Measurements from ENCODE around the gene NDUFA11. TPM values are rescaled to one million over a fixed set of nuclear protein-coding genes. Genes with fewer than 3 reads are reported as not detected.
"Not testable (repeated sequence)": the region's sequence is repeated elsewhere in the genome, so short reads cannot be mapped to it uniquely, and the experiment has no call there.

The NDUFA11 gene
- total RNA-seq, 1 donor from 2014 or later: 134 TPM

DNA sequence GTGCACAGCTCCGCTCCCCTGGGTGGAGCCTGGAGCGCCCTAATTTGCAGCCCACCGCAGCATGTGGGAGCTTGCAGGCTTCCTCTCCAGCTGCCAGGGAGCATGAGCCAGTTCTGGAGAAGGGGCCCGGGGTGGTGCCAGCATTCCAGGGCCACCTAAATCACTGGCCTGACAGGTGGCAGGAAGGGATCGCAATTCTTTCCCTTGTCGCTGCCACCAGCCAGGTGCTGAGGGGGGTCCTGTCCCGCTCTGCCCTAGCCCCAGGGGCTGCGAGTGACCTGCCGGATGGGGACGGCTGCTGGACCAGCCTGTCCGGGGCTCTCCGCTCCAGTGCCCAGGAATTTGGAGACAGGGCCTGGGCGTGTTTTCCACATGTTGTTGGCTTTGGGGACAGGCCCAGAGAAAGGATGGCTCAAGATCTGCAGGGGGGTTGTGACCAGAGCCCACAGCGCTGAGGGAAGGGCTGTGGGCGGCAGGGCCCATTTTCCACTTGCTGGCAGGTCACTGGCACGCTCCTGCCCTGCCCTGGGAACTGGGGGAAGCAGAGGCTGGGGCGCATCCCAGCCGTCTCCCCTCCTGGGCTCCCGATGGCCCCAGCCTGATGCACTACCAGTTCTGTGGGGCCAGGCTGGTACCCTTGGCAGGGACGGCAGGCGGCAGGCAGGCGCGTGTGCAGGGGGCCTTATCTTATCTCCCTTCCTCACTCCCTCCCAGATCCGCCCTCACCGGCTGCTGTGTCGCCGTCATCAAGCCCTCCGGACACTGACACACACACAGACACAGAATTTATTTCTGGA, 9.5 kb downstream of the NDUFA11 start:
- DNase-seq (ENCODE audit: low spot score) (no peak), ATAC-seq (peak; percentile 30)
- intact Hi-C loops (cut with DNase I): no loop called here

DNA sequence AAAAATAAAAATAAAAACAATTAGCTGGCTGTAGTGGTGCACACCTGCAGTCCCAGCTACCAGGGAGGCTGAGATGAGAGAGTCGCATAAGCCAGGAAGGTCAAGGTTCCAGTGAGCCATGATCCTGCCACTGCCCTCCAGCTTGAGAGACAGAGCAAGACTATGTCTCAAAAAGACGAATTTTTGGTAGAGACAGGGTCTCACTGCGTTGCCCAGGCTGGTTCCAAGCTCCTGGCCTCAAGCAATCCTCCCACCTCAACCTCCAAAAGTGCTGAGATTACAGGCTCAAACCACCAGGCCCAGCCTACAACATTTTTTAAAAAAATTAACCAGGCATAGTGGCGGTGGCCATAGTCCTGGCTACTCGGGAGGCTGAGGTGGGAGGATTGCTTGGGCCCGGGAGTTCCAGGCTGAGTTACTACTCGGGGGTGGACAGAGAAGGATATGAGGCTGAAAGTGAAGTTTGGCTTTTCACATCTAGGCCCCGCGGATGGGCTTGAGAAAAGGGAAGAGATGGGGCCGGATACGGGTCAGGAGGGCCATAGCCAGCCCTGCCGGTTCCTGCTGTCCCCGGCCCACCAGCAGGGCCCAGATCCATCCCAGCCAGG, 10.2 kb downstream of the NDUFA11 start:
- ATAC-seq (no peak), DNase-seq (ENCODE audit: low spot score) (no peak)
- intact Hi-C loops (cut with DNase I): no loop called here

DNA sequence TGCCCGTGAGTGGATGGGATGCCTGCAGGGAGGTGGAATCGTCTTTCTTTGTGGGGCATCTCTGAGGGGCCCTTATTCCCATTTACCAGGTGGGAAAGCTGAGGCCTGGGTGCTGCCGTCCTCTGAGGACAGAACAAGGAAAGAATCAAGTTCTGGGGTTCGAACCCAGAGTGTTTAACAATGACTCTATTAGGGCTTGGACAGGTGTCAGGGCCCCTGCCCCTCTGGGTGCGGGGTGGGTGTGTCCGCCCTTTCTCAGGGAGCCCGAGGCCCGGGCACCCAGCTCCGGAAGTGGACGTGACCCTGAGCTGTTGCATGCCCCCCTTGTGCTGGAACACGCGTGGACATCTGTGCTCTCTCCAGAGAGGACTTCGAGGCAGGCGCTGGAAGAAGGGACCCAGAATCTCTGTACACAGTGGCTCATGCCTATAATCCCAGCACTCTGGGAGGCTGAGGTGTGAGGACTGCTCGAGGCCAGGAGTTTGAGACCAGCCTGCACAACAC, 10.8 kb downstream of the NDUFA11 start:
- DNase-seq (ENCODE audit: low spot score) (no peak), ATAC-seq (no peak)
- intact Hi-C loops (cut with DNase I): no loop called here

DNA sequence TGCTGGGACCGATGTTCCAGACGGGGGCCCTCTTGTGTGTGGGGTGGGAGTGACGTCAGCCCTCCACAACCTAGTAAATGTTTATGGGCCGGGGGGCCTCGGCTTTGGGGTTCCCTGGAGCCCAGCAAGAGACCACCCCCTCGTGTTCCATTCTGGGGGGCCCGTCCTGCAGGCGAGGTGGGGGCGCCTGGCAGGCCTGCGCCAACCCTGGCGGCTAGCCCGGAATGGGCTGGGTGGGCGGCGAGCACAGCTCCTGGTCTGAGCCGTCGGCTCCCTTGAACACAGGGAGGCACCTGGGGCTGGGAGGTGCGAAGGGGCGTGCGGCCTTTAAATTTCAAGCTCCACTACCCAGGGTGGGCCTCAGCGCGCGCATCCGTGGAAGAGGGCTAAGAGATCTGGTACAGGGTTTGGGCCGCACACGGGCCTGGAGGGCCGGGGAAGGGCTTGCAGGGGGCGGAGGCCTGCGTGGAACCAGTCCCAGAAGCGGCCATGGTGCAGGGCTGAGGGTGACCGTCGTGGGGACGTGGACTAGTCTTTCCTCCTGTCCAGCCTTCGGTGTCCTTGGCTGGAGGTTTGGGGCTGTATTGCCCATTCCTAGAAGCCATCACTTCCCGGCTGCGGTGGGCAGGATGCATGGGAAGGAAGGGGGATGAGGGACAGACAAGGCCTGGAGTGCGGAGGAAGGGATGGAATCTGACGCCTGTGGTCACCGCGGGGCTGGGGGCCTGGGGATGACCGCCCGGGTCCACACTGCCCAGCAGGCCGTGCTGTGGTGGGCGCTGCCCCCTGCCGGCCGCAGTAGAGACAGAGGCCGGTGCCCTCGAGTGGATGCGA, 11.4 kb downstream of the NDUFA11 start:
- DNase-seq (ENCODE audit: low spot score): no peak
- peak; percentile 61 for ATAC-seq
- intact Hi-C loops (cut with DNase I): no loop called here

DNA sequence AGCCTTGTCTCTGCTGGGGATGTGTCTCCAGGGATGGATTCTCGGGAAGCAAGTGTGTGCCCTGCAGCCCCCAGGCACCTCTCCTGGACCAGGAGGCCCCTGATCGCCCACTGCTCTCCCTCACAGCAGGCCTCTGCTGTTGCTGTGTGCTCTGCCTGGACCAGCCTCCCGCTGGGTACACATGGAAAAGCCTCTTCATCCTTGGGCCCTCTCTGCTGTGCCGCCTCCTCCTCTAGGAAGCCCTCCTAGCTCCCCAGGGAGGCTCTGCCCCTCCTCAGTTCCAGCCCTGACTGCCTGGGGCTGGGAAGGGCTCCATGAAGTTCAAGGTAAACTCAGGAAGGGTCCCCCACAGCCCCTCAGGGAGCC, 12.0 kb downstream of the NDUFA11 start:
- intact Hi-C loops (cut with DNase I): no loop called here
- DNase-seq (ENCODE audit: low spot score): no peak
- peak; percentile 3 for ATAC-seq

DNA sequence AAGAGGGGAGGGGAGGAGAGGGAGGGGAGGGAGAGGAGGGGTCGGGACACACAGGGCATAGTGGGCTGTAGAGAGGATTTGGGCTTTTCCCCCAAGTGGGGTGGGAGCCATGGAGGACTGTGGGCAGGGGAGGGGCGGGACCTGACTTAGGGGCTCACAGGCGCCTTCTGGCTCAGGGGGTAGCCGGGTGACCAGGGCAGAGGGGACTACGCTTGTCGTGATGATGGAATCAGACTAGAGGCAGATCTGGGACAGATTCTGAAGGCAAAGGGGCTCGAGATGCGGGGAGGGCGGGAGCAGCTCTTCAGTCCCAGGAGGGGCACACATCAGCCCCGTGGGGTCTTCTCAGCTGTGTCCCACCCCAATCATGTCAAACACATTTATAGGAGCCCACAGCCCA, 13.5 kb downstream of the NDUFA11 start:
- intact Hi-C loops (cut with DNase I): no loop called here
- ATAC-seq (no peak), DNase-seq (ENCODE audit: low spot score) (no peak)

DNA sequence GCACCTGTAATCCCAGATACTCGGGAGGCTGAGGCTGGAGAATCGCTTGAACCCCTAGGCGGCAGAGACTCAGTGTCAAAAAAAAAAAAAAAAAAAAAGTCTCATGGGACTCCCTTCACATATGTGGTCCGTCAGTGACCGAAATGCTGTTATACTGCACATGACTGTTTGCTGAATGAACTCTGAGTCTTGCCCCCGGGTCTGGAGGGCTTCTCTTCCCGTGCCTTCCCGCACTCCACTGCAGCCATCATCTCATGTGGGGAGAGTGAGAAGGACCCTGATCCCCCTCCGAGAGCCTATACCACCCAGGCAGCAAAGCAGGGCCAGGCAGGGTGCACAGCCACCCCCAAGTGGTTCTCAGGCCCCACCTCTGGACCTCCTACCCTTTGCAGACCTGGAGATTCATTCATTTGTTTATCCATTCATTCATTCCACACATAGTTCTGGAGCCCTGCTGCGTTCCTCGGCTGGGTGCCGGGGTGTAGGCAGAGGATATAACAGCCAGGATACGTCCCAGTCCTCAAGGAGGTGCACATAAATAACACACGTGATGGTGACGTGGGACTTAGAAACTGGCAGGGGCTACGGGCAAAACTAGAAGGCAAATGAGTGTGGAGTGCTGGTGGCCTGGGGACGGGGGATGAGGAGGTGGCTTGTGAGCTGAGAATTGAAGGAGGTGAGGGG, 14.2 kb downstream of the NDUFA11 start:
- ATAC-seq (no peak), DNase-seq (ENCODE audit: low spot score) (no peak)
- intact Hi-C loops (cut with DNase I): no loop called here

DNA sequence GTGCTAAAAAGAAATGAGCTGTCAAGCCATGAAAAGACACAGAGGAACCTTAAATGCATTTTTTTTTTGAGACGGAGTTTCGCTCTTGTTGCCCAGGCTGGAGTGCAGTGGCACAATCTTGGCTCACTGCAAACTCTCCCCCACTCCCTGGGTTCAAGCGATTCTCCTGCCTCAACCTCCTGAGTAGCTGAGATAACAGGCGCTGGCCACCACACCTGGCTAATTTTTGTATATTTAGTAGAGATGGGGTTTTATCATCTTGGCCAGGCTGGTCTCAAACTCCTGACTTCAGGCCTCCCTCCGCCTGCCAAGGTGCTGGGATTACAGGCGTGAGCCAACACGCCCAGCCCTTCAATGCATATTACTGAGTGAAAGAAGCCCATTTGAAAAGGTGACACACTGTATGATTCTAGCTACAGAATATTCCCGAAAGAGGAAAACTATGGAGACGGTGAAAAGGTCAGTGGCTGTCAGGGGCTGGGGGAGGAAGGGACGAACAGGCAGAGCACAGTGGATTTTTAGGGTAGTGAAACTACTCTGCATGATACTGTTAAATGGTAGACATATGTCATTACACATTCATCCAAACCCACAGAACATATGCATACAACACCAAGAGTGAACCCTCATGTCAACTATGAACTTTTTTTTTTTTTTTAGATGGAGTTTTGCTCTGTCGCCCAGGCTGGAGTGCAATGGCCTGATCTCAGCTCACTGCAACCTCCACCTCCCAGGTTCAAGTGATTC, 19.4 kb downstream of the NDUFA11 start:
- intact Hi-C loops (cut with DNase I); DNase-seq (ENCODE audit: low spot score); ATAC-seq: not testable (repeated sequence)

DNA sequence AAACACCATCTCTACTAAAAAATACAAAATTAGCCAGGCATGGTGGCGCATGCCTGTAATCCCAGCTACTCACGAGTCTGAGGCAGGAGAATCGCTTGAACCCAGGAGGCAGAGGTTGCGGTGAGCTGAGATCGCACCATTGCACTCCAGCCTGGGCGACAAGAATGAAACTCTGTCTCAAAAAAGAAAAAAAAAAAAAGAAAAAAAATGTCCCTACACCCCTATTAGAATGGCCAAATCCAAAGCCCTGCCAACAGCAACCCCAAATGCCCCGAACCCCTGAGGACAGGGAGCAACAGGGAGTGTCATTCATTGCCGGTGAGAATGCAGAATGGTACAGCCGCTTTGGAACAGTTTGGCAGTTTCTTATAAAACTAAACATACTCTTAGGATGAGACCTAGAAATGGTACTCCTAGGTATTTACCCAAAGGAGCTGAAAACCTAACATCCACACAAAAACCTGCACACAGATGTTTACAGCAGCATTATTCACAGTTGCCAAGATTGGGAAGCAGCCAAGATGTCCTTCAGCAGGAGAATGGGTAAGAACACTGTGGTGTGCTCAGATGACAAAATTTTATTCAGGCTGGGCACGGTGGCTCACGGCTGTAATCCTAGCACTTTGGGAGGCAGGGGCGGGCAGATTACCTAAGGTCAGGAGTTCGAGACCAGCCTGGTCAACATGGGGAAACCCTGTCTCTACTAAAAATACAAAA, 20.3 kb downstream of the NDUFA11 start:
- DNase-seq (ENCODE audit: low spot score); intact Hi-C loops (cut with DNase I); ATAC-seq: not testable (repeated sequence)

DNA sequence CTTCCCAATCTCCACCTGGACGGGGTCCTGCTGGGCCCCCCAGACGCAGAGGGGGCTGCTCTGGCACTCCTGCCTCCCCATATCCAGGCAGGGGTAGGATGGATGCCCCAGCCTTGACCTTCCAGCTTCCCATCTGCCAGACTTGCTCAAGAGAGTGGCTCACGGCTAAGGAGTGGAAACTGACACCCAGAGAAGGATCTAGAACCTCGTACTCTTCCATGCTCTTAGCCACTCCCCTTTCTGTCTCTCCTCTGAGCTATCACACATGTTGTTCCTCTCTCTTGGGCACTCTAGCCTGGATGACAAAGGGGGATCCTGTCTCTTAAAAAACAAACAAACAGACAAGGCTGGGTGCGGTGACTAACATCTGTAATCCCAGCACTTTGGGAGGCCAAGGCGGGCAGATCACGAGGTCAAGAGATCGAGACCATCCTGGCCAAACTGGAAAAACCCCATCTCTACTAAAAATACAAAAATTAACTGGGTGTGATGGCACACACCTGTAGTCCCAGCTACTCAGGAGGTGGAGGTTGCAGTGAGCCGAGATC, 21.1 kb downstream of the NDUFA11 start:
- intact Hi-C loops (cut with DNase I): no loop called here
- ATAC-seq: no peak
- no peak for DNase-seq (ENCODE audit: low spot score)

DNA sequence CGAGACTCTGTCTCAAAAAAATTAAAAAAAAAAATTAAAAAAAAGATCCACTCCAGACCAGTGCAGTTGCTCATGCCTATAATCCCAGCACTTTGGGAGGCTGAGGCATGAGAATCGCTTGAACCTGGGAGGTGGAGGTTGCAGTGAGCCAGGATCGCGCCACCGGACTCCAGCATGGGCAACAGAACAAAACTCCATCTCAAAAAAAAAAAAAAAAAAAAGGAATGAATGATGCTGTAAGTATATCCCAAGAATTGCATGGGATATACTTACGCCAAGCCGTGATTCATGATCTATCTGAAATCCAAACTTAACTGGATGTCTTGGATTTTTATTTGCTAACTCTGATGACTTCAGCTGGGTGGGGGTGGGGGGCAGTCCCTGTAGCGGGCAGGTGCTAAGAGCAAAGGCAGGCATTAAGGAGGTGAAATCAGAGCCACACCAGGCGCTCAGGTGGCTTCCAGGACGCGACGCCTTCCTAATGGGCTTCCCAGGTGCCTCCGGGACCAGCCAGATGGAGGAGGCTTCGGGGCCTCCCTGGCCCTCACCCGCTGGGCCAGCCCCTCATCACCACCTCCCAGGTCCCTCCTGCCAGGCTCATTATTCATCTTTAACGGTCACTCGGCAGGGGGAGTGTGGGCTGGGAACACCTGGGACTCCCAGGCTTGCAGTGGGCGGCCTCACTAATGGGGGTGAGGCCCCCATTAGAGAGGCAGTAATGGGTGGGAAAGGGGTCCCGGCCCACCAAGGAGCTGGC, 21.9 kb downstream of the NDUFA11 start:
- no peak for ATAC-seq
- no peak for DNase-seq (ENCODE audit: low spot score)
- intact Hi-C loops (cut with DNase I): no loop called here

DNA sequence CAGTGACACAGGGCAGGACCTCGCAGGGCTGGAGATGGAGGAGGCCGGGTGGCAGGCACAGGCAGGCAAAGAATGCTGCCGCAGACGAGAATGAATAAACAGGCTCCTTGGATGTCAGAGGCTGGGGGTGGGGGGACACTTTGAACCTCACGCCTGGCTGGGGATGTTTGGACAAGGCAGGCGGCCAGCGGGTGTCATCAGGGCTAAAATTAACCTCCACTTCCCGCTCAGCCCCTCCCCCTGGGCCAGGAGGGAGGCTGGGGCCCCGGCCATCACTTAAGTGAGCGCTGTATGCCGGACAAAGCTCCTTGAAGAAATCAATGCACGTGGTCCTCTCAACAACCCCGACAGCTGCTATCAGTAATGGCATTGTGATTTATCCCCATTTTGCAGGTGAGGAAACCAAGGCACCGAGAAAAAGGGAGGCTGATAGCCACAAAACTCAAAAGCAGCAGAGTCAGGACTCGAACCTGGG, 22.9 kb downstream of the NDUFA11 start:
- intact Hi-C loops (cut with DNase I): no loop called here
- no peak for DNase-seq (ENCODE audit: low spot score)
- peak; percentile 20 for ATAC-seq

DNA sequence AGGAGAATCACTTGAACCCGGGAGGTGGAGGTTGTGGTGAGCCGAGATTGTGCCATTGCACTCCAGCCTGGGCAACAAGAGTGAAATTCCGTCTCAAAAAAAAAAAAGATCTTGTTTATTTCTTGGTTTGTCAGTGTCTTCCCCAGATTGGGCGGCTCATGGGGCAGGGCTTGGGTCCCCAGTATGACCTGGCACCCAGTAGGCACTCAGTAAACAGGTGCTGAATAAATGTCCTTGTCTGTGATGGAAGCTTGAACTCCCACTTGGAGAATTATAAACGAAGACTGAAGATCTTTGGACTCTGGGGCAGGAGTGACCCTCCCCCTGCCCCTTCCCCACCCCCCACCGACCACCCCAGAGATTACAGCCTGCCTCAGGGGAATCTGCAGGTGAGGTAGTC, 23.4 kb downstream of the NDUFA11 start:
- DNase-seq (ENCODE audit: low spot score): no peak
- ATAC-seq: no peak
- intact Hi-C loops (cut with DNase I): no loop called here

DNA sequence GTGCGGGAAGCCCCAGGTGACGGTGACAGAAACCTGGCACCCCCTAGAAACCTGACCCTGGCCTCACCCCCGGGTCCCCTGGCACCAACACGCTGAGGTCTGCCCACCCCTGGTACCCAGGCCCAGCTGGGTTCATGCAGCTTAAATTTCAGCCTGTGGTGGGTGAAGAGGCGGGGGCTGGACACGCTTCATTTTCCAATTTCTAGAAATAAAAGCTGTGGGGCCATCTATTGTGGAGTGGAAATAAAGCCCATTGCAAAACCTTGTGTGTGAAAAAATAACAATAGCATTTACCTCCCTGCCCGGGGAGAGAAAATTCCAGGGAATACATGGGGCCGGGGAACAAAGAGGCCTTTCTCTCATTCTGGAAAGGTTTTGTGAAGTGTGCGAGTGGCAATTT, 25.7 kb downstream of the NDUFA11 start:
- no peak for DNase-seq (ENCODE audit: low spot score)
- no peak for ATAC-seq
- intact Hi-C loops (cut with DNase I): no loop called here

DNA sequence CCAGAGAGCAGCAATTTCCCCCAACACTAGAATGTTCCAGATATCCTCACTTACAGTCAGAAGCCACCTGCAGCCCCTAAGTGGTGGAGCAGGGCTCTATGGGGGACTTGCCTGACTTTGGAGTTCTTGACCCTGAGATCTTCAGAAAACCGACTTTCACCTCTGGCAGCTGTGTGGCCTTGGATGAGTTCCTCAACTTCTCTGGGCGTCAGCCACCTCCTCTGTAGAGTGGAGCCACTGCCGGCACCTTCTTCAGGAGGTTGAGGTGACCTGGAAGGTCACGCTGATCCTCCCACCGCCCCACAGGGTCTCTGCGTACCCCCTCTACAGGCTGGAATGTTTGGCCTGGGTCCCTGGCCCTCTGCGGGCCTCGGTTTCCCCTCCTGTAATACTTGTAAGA, 26.2 kb downstream of the NDUFA11 start:
- DNase-seq (ENCODE audit: low spot score) (no peak), ATAC-seq (no peak)
- intact Hi-C loops (cut with DNase I): no loop called here

DNA sequence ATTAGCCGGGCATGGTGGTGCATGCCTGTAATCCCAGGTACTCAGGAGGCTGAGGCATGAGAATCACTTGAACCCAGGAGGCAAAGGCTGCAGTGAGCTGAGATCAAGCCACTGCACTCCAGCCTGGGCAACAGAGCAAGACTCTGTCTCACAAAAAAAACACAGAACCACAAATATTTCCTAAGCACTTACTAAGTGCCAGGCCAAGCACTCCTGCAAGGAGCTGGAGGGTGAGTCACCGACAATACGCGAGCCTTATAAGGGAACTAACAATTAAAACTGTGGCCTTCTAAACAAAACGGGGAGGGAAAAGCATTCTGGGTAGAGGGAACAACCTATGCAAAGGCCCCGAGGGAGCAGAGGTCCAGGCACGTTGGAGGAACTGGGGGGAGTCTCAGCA, 29.1 kb downstream of the NDUFA11 start:
- DNase-seq (ENCODE audit: low spot score); ATAC-seq; intact Hi-C loops (cut with DNase I): not testable (repeated sequence)
